Measurements from ENCODE around the gene DNAH5. TPM values are rescaled to one million over a fixed set of nuclear protein-coding genes. Genes with fewer than 3 reads are reported as not detected.

Gene DNAH5
- total RNA-seq, 2 experiments from 2014 or later: not detected

DNA sequence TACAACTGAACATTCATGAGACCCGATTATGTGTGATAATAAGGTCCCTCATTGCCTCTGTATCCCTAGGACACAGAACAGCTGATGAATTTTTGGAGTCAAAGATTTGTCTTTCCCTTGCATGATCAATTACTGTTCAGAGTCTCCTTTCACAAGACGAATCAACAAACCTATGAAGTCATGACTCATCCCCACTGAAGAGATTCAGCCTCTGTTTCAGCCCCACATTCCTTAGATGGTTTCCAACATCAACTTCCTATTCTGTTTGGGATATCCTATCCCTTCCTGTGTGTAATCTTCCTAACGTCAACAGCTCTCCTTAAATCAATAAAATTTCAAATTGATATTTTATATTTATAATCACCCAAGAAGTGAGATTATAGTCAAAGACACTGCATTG is 199.0 kb downstream of the DNAH5 start:
- ATAC-seq (ENCODE audit: poor library complexity) (no peak), DNase-seq (no peak)
- Histone ChIP-seq H3K27ac (ENCODE audit: low read depth in 1 of 2, low read length in 2 of 2) (no peak overlapping the region), H3K4me1 (ENCODE audit: insufficient read depth, low read length) (no peaks in the 10 kb centered on the region), H3K4me3 (ENCODE audit: low read length) (no peak overlapping the region), H3K9me3 (ENCODE audit: control insufficient read depth in 1 of 2, insufficient read depth in 1 of 2, low read length in 2 of 2) (no peaks in the 10 kb centered on the region), H3K27me3 (ENCODE audit: control insufficient read depth in 1 of 2, insufficient read depth in 2 of 2, low read length in 2 of 2) (no peaks in the 10 kb centered on the region), H3K36me3 (ENCODE audit: insufficient read depth, low read length) (no peaks in the 10 kb centered on the region)
- Mint-ChIP-seq H3K4me3 (no peak overlapping the region), H3K27me3 (no peaks in the 10 kb centered on the region), H3K9me3 (no peaks in the 10 kb centered on the region), H3K27ac (no peak overlapping the region), H3K36me3 (ENCODE audit: low read depth) (no peaks in the 10 kb centered on the region), H3K4me1 (ENCODE audit: low read depth) (no peaks in the 10 kb centered on the region)
- POLR2A ChIA-PET: no interaction called here
- intact Hi-C loops (cut with DNase I, micrococcal nuclease): no loop called here
- TF ChIP-seq, protein P1, sequence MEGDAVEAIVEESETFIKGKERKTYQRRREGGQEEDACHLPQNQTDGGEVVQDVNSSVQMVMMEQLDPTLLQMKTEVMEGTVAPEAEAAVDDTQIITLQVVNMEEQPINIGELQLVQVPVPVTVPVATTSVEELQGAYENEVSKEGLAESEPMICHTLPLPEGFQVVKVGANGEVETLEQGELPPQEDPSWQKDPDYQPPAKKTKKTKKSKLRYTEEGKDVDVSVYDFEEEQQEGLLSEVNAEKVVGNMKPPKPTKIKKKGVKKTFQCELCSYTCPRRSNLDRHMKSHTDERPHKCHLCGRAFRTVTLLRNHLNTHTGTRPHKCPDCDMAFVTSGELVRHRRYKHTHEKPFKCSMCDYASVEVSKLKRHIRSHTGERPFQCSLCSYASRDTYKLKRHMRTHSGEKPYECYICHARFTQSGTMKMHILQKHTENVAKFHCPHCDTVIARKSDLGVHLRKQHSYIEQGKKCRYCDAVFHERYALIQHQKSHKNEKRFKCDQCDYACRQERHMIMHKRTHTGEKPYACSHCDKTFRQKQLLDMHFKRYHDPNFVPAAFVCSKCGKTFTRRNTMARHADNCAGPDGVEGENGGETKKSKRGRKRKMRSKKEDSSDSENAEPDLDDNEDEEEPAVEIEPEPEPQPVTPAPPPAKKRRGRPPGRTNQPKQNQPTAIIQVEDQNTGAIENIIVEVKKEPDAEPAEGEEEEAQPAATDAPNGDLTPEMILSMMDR (IDR thresholded peaks at IDR 0.05): no peak
- CTCF ChIA-PET: no interaction called here

DNA sequence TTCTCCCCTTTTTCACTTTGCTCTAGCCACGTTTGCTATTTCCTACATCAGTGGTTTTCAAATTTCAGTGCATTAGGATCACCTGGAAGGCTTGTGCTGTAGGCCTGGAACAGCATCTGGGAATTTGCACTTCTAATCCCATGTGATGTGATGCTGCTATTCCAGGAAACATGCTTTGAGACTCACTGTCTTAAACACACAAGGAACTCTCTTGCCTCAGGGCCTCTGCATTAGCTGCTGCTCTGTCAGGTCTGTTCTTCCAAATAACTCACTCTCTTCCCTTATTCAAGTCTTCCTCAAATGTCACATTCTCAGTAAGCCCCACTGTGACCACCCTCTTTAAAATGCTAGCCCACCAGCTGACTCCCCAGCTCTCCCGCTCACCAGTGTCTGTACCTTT is 204.0 kb downstream of the DNAH5 start:
- Mint-ChIP-seq H3K36me3 (ENCODE audit: low read depth) (no peaks in the 10 kb centered on the region), H3K9me3 (peaks cover 11% of the 10 kb centered on the region), H3K27ac (no peak overlapping the region), H3K4me1 (ENCODE audit: low read depth) (no peaks in the 10 kb centered on the region), H3K27me3 (no peaks in the 10 kb centered on the region), H3K4me3 (no peak overlapping the region)
- TF ChIP-seq, protein P1 (IDR thresholded peaks at IDR 0.05): no peak
- DNase-seq (no peak), ATAC-seq (ENCODE audit: poor library complexity) (no peak)
- no peaks in the 10 kb centered on the region for H3K4me1 ChIP-seq (ENCODE audit: insufficient read depth, low read length)
- intact Hi-C loops (cut with DNase I, micrococcal nuclease): no loop called here
- H3K27me3 ChIP-seq (ENCODE audit: control insufficient read depth in 1 of 2, insufficient read depth in 2 of 2, low read length in 2 of 2): no peaks in the 10 kb centered on the region
- H3K9me3 ChIP-seq (ENCODE audit: control insufficient read depth in 1 of 2, insufficient read depth in 1 of 2, low read length in 2 of 2): peaks cover 0 to 5% of the 10 kb centered on the region in 2 experiments
- H3K4me3 ChIP-seq (ENCODE audit: low read length): no peak overlapping the region
- no peaks in the 10 kb centered on the region for H3K36me3 ChIP-seq (ENCODE audit: insufficient read depth, low read length)
- POLR2A ChIA-PET: no interaction called here
- CTCF ChIA-PET: no interaction called here
- no peak overlapping the region for H3K27ac ChIP-seq (ENCODE audit: low read depth in 1 of 2, low read length in 2 of 2)

DNA sequence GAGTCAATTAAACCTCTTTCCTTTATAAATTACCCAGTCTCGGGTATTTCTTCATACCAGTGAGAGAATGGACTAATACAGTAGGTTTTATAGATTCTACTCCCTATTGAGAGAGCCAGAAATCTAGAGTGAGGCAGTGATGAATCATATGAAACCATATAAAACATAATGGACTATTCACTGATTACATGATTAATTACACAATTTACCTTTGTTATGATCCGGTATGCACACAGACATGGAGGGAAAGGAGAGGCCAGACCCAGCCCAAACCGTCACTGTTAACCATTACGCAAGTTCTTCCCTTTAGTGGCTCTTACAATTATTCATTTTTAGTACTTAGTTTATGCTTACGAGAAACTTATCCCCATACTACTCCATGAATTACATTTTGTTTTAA is 205.0 kb downstream of the DNAH5 start:
- H3K9me3 Mint-ChIP-seq: peaks cover 13% of the 10 kb centered on the region
- H3K4me1 Mint-ChIP-seq (ENCODE audit: low read depth): no peaks in the 10 kb centered on the region
- TF ChIP-seq, protein P1 (IDR thresholded peaks at IDR 0.05): no peak
- H3K4me3 Mint-ChIP-seq: no peak overlapping the region
- no peaks in the 10 kb centered on the region for H3K36me3 Mint-ChIP-seq (ENCODE audit: low read depth)
- peaks cover 0 to 5% of the 10 kb centered on the region in 2 experiments for H3K9me3 ChIP-seq (ENCODE audit: control insufficient read depth in 1 of 2, insufficient read depth in 1 of 2, low read length in 2 of 2)
- no peaks in the 10 kb centered on the region for H3K27me3 ChIP-seq (ENCODE audit: control insufficient read depth in 1 of 2, insufficient read depth in 2 of 2, low read length in 2 of 2)
- no peaks in the 10 kb centered on the region for H3K4me1 ChIP-seq (ENCODE audit: insufficient read depth, low read length)
- POLR2A ChIA-PET: no interaction called here
- H3K27me3 Mint-ChIP-seq: no peaks in the 10 kb centered on the region
- no peak overlapping the region for H3K27ac ChIP-seq (ENCODE audit: low read depth in 1 of 2, low read length in 2 of 2)
- ATAC-seq (ENCODE audit: poor library complexity) (no peak), DNase-seq (no peak)
- H3K27ac Mint-ChIP-seq: no peak overlapping the region
- no peak overlapping the region for H3K4me3 ChIP-seq (ENCODE audit: low read length)
- no peaks in the 10 kb centered on the region for H3K36me3 ChIP-seq (ENCODE audit: insufficient read depth, low read length)
- intact Hi-C loops (cut with DNase I, micrococcal nuclease): no loop called here
- CTCF ChIA-PET: no interaction called here
